ENCODE results near the gene SMAD7. TPM values are rescaled to one million over a fixed set of nuclear protein-coding genes. Genes with fewer than 3 reads are reported as not detected.
A peak's percentile ranks its signal among the peaks of the same experiment; 100 is the strongest.
"Not testable (repeated sequence)": the region's sequence is repeated elsewhere in the genome, so short reads cannot be mapped to it uniquely, and the experiment has no call there.

SMAD7 gene
- total RNA-seq, 1 donor from 2014 or later, result 76.5 TPM

DNA sequence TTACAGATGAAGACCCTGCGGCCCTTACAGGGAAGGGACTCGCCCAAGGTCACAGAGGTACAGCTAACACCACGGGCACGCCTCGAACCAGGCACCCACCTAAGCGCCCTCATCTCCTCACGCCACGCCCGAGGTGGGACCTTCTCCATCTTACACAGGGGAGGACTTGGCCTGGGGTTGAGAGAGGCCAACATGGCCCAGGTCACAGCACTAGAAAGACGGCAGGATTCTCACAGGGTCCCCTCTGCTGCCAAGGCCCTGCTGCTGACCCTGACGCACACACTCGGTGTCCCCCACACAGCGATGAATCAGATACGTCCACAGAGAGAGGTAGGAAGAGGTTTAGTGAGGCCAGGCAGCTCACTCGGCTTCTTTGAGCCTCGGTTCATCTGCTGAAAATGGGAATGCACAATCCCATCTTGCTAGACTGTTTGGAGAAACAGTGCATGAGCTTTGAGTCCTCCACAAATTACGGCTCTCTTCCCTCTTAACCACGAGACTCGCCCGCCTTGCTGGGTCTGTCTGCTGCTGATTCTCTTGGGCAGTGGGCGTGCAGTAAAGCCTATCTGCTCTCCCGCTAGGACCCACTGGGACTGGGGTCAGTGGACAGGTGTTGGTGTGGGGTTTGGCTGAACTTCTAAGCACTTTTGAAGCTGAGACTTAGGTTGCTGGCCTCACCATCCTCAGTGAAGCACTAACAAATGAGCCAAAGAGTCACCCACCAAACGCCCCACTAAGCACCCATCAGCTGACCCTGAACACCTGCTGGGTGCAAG lies 79.2 kb downstream of the SMAD7 start:
- no peaks in the 10 kb centered on the region for H3K27me3 ChIP-seq
- peaks cover 12 to 40% of the 10 kb centered on the region in 2 donors for H3K4me1 ChIP-seq
- H3K27ac ChIP-seq, result peak overlapping the region; percentile 14 to 90

DNA sequence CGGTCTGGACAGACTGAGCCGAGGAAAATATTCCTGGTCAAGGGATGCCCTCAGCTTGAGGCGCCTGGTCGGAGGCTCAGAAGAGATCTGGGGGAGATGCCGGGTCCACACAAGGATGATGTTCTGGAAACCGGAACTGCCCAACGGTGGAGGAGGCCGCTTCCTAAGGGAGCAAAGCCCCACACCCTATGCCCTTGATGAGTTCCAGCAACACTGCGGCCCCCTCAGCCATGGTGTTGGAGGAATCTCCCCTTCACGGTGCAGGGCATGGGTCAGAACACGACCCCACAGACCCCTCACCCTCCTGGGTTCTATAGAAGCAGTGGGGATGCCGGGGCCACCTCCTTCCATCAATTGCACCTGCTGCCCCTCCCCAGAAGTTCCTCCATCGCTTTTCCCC lies 79.8 kb downstream of the SMAD7 start:
- peaks cover 12 to 41% of the 10 kb centered on the region in 2 donors for H3K4me1 ChIP-seq
- not testable (repeated sequence) for H3K36me3 ChIP-seq; H3K27ac ChIP-seq; H3K9me3 ChIP-seq; H3K4me3 ChIP-seq; H3K27me3 ChIP-seq; DNase-seq (ENCODE audit: low spot score in 2 of 2)
- intact Hi-C loops (cut with DNase I), result loop anchor here (5.0 to 10.0 kb wide), 3 partner anchors 69 to 336 kb away; partner anchors contain the start of gene CTIF

More for the DNA sequence above, 79.2 kb downstream of the SMAD7 start:
- intact Hi-C loops (cut with DNase I), result loop anchor here (2.0 to 10.0 kb wide), 5 partner anchors 31 to 337 kb away; partner anchors contain the start of gene CTIF
- Histone ChIP-seq H3K36me3 (no peaks in the 10 kb centered on the region), H3K4me3 (no peak overlapping the region), H3K9me3 (no peaks in the 10 kb centered on the region)
- DNase-seq (ENCODE audit: low spot score in 2 of 2), result no peak
- TF ChIP-seq, protein P1, sequence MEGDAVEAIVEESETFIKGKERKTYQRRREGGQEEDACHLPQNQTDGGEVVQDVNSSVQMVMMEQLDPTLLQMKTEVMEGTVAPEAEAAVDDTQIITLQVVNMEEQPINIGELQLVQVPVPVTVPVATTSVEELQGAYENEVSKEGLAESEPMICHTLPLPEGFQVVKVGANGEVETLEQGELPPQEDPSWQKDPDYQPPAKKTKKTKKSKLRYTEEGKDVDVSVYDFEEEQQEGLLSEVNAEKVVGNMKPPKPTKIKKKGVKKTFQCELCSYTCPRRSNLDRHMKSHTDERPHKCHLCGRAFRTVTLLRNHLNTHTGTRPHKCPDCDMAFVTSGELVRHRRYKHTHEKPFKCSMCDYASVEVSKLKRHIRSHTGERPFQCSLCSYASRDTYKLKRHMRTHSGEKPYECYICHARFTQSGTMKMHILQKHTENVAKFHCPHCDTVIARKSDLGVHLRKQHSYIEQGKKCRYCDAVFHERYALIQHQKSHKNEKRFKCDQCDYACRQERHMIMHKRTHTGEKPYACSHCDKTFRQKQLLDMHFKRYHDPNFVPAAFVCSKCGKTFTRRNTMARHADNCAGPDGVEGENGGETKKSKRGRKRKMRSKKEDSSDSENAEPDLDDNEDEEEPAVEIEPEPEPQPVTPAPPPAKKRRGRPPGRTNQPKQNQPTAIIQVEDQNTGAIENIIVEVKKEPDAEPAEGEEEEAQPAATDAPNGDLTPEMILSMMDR (IDR thresholded peaks at IDR 0.05), result no peak

All from ascending aorta (tissue), 2 donors.